Thyroid gland (tissue), 4 donors: Measurements from ENCODE around the gene PTBP1. TPM values are rescaled to one million over a fixed set of nuclear protein-coding genes. Genes with fewer than 3 reads are reported as not detected.
A peak's percentile ranks its signal among the peaks of the same experiment; 100 is the strongest.

Source experiments
- DNase-seq, 2 donors: peaks; one replicate each; pipeline ENCODE4 v3.0.0-alpha.2; 2019
- H3K27ac ChIP-seq, 3 donors: fragments of 200-600 bp; sonication (generic); 1 replicate in 2 of 3; 2 replicates in 1 of 3; pipeline ENCODE4 v1.5.1; 2016 to 2019; ENCODE audit warnings: mild to moderate bottlenecking in 1 of 3, moderate library complexity in 1 of 3
- H3K27me3 ChIP-seq: fragments of 200-600 bp; sonication (generic); one replicate; pipeline ENCODE4 v1.5.1; 2019
- H3K36me3 ChIP-seq, 2 donors: fragments of 200-600 bp; sonication (generic); one replicate each; pipeline ENCODE4 v1.5.1; 2016 to 2019
- H3K4me1 ChIP-seq, 2 donors: fragments of 200-600 bp; sonication (generic); one replicate each; pipeline ENCODE4 v1.5.1; 2017 to 2019
- H3K4me3 ChIP-seq, 3 donors: fragments of 200-600 bp; sonication (generic); replicated peaks in 1 of 3; 1 replicate in 2 of 3; 2 replicates in 1 of 3; pipeline ENCODE4 v1.5.1; 2016; ENCODE audit warnings: mild to moderate bottlenecking in 1 of 3
- H3K9me3 ChIP-seq: fragments of 200-600 bp; sonication (generic); one replicate; pipeline ENCODE4 v1.5.1; 2017
- POLR2A ChIP-seq, 2 donors: fragments of 450-650 bp; IDR thresholded peaks; one replicate each; pipeline ENCODE4 v1.6.1; 2017; ENCODE audit warnings: antibody characterized with exemption in 2 of 2, mild to moderate bottlenecking in 2 of 2, moderate library complexity in 1 of 2
- WGBS, 2 donors: methylation state at CpG; one replicate each; pipeline ENCODE4 v1.1.5; 2017; 5-methylcytosine and 5-hydroxymethylcytosine counted together
- intact Hi-C: fragments of 100-400 bp; cut with DNase I; formaldehyde crosslinking; loops from one replicate; pipeline ENCODE4 v1.15.1; 2023
- total RNA-seq, 4 donors: library from RNA; depleted of rRNA; stranded (reverse); fragments of >200 nt; gene quantifications; one replicate each; pipeline ENCODE4 v1.2.3, GENCODE V29; 2016
- TF ChIP-seq, protein P1 (sequence below), 6 experiments: fragments of 200-600 bp in 3 of 6; fragments of 450-650 bp in 3 of 6; sonication (generic) in 3 of 6; IDR thresholded peaks; one replicate each; pipeline ENCODE4 v1.5.1; 2016 to 2019; ENCODE audit warnings: antibody characterized with exemption in 6 of 6, mild to moderate bottlenecking in 2 of 6, inconsistent platforms in 1 of 6, moderate library complexity in 1 of 6

Gene PTBP1
- total RNA-seq, 4 donors from 2014 or later: 161 to 277 (median 199) TPM

GRCh38 chr19:764301-764700, 33.0 kb upstream of the PTBP1 start:
- Histone ChIP-seq H3K4me1 (peaks cover 9 to 12% of the 10 kb centered on the region in 2 donors), H3K4me3 (no peak overlapping the region), H3K27me3 (no peaks in the 10 kb centered on the region), H3K9me3 (no peaks in the 10 kb centered on the region), H3K36me3 (no peaks in the 10 kb centered on the region), H3K27ac (no peak overlapping the region)
- DNase-seq: no peak
- WGBS, 2 donors: 91 to 93% methylated on average over 11 to 12 of the region's 12 CpGs
- TF ChIP-seq, protein P1, sequence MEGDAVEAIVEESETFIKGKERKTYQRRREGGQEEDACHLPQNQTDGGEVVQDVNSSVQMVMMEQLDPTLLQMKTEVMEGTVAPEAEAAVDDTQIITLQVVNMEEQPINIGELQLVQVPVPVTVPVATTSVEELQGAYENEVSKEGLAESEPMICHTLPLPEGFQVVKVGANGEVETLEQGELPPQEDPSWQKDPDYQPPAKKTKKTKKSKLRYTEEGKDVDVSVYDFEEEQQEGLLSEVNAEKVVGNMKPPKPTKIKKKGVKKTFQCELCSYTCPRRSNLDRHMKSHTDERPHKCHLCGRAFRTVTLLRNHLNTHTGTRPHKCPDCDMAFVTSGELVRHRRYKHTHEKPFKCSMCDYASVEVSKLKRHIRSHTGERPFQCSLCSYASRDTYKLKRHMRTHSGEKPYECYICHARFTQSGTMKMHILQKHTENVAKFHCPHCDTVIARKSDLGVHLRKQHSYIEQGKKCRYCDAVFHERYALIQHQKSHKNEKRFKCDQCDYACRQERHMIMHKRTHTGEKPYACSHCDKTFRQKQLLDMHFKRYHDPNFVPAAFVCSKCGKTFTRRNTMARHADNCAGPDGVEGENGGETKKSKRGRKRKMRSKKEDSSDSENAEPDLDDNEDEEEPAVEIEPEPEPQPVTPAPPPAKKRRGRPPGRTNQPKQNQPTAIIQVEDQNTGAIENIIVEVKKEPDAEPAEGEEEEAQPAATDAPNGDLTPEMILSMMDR (IDR thresholded peaks at IDR 0.05): no peak
- no peak for TF ChIP-seq POLR2A (IDR thresholded peaks at IDR 0.05)
- intact Hi-C loops: no loop called here

DNA sequence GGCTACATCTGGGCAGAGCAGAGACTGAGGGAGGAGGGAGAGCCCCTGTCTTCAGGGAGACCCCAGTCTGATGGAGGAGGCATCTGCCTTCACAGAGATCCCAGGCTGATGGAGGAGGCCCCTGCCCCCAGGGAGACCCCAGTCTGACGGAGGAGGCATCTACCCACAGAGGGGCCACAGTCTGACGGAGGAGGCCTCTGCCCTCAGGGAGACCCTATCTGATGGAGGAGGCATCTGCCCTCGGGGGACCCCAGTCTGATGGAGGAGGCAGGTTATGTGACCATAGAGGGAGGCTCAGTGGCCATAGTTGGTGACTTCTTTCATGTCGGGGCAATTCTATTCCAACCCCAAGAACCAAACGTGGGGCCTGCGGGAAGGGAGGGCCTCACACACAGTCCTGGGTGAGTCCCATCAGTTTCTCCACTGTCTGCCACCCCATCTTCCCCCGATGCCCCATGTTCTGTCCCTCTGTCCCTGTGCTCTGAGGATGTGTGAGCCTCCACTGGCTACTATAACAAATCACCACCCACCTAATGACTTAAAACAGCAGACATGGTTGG, 32.0 kb upstream of the PTBP1 start:
- Histone ChIP-seq H3K4me3 (no peak overlapping the region), H3K4me1 (peaks cover 9 to 12% of the 10 kb centered on the region in 2 donors), H3K36me3 (no peaks in the 10 kb centered on the region), H3K27ac (no peak overlapping the region), H3K9me3 (no peaks in the 10 kb centered on the region), H3K27me3 (no peaks in the 10 kb centered on the region)
- 76 to 89% methylated on average over 3 to 7 of the region's 7 CpGs for whole genome bisulfite sequencing, 2 donors
- no peak for TF ChIP-seq POLR2A (IDR thresholded peaks at IDR 0.05)
- TF ChIP-seq, protein P1 (IDR thresholded peaks at IDR 0.05): no peak
- intact Hi-C loops: no loop called here
- DNase-seq: no peak

- DNase-seq: peak; percentile 79 to 85
- Histone ChIP-seq H3K36me3 (no peaks in the 10 kb centered on the region), H3K9me3 (no peaks in the 10 kb centered on the region), H3K4me1 (peaks cover 9 to 19% of the 10 kb centered on the region in 2 donors), H3K27me3 (no peaks in the 10 kb centered on the region), H3K4me3 (no peak overlapping the region), H3K27ac (peak overlapping the region; percentile 66 to 83 (median 75))
- peak in 1 of 2 donors; percentile 11 for TF ChIP-seq POLR2A (IDR thresholded peaks at IDR 0.05)
- TF ChIP-seq, protein P1 (IDR thresholded peaks at IDR 0.05): no peak
- intact Hi-C loops: no loop called here
- WGBS, 2 donors: 23 to 33% methylated on average over 14 of the region's 14 CpGs
Measured at GRCh38 chr19:768424-768823, 28.8 kb upstream of the PTBP1 start.

GRCh38 chr19:769616-770015, 27.6 kb upstream of the PTBP1 start:
- no peaks in the 10 kb centered on the region for H3K36me3 ChIP-seq
- intact Hi-C loops: loop anchor here (5.0 kb wide), 2 partner anchors 148 to 213 kb away; partner anchors contain the start of genes KISS1R and WDR18
- H3K9me3 ChIP-seq: no peaks in the 10 kb centered on the region
- H3K4me3 ChIP-seq: no peak overlapping the region
- WGBS, 2 donors: 87 to 89% methylated on average over 6 of the region's 6 CpGs
- no peak for DNase-seq
- TF ChIP-seq POLR2A (IDR thresholded peaks at IDR 0.05): no peak
- TF ChIP-seq, protein P1 (IDR thresholded peaks at IDR 0.05): no peak
- no peak overlapping the region for H3K27ac ChIP-seq
- peaks cover 9 to 21% of the 10 kb centered on the region in 2 donors for H3K4me1 ChIP-seq
- H3K27me3 ChIP-seq: no peaks in the 10 kb centered on the region

- 36 to 63% methylated on average over 6 of the region's 6 CpGs for WGBS, 2 donors
- Histone ChIP-seq H3K9me3 (no peaks in the 10 kb centered on the region), H3K4me1 (peaks cover 9 to 21% of the 10 kb centered on the region in 2 donors), H3K27me3 (no peaks in the 10 kb centered on the region), H3K27ac (no peak overlapping the region), H3K36me3 (no peaks in the 10 kb centered on the region), H3K4me3 (no peak overlapping the region)
- TF ChIP-seq, protein P1 (IDR thresholded peaks at IDR 0.05): peak in 1 of 6 experiments; percentile 51
- no peak for TF ChIP-seq POLR2A (IDR thresholded peaks at IDR 0.05)
- DNase-seq: peak in 1 of 2 donors; percentile 39
- intact Hi-C loops: loop anchor here (5.0 kb wide), 2 partner anchors 146 to 211 kb away; partner anchors contain the start of genes KISS1R and WDR18
Measured at GRCh38 chr19:771332-771785, 25.9 kb upstream of the PTBP1 start.
